ENCODE data around the gene MGA.

The MGA gene

DNA sequence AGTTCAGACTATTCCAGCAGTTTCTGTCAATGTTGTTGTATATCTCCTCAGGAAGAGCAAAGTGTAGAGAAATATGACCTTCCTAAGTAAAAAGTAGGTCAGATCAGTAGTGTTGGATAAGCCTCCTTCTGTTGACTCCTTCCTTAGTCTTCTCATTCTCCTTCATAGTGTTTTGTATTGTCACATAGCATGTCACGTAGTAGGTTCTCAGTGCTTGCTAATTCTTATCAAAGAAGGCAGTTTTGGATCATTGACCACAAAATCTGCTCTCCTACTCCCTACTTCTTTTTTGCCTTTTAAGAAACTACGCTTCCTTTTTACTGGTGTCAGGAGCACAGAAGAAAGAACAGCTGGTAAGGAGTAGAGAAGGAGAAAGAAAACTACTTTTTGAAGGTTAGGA is 1.0 kb upstream of the MGA start:
- DNase-seq (ENCODE audit: low spot score) = no peak

DNA sequence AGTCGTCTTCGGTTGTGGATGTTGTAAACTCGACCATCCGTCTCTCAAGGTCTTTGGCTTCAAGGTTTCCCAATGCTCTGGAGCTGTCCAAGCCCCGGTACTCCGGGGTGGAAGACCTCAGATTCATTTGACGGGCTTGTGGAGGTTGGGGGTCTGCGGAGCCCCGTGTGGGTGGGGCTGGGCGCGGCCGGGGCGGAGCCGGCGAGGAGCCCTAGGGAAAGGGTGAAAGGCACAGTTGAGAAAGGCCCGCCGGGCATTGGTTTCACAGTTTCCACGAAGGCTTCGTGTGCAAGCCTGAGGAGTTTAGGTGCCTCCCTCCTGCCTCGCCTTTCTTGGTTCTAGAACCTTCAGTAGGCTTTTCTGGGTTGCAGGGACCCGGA is 360 bp upstream of the MGA start:
- DNase-seq (ENCODE audit: low spot score) = no peak

DNA sequence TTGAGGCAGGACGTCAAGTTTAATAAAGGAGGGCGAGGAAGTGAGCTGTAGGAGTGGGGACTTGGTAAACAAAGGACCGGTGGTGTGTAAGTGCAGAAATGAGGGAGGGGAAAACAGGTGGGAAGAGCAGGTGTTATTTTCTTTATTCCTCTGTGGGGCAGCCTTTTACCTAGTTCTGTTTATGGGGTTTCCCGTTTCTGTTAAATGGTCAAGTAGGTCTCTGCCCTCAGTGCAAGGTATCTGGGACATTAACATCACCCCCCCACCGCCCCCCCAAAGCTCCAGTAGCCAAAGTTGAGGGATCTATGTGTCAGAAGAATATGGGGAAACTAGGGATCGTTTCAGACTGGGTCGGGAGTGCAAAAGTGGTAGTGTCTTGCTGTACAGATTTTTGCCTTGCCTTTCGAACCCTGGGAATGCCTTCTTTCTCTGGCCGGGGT is 893 bp downstream of the MGA start:
- no peak for DNase-seq (ENCODE audit: low spot score)

DNA sequence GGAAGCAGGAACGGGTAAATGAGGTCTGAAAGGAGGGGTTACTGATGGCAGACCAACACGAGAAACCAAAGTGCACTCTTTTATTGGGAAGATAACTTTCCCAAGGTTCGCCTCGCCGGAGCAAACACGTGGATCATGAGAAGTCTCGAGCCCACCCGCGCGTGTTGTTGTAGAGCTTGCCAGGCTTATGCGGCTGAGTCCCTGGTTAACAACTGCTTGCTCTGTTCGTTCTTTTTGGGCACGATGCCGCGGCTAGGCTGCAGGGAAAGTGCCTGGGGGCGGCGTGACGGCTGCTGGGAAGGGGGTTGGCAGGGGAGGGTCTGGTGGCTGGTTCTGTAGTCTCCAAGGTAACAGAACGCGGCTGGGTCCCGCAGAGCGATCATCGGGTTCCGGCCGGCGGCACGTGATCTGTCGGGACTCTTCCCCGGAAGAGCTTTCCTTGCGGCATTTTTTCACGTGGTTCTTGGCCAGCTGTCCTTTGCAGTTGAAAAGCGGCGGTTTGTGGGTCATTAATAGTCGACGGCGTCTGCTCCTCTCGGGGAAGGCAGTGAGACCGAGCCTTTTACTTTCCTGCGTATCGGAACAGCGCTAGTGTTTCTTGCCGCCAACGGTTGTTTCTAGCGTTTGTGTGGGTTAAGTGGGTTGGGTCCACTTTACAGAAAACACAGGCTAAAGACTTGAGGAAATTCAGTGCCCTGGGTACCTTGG is 1.5 kb downstream of the MGA start:
- DNase-seq (ENCODE audit: low spot score) = peak; percentile 64

DNA sequence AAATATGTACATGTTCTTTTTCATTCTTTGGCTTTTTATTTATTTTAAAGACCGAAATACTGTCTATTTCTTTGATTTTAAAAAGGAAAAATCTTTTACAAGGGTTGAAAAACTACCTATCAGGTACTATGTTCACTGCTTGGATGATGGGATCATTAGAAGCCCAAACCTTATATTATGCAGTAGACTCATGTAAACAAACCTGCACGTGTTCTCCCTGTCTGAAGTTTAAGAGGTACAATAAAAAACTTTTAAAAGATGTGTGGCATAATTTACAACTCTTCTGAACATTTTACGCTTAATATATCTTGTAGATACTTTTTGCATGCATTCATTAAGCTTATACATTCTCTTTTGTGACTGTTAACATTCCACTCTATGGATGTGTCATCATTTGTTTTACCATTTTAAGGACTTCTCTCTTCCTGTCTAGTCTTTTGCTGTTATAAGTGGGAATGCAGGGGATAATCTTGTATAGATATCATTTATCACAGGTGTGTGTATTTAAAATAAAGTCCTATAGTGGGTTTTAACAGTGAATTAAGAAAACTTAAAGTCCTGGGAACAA is 6.2 kb downstream of the MGA start:
- DNase-seq (ENCODE audit: low spot score) = no peak

DNA sequence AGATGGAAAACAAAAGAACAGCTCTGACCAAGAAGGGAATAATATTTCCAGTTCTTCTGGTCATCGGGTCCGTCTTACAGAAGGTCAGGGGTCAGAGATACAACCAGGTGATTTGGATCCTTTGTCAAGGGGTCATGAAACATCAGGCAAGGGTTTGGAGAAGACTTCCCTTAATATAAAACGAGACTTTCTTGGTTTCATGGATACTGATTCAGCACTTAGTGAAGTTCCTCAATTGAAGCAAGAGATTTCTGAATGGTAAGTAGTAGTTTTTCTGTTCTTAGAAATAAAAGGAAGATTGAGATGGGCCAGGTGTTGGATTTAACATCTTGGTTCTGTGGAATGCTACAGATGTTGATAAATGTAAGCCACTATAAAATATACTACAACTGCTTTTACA is 9.5 kb downstream of the MGA start:
- DNase-seq (ENCODE audit: low spot score) = no peak

DNA sequence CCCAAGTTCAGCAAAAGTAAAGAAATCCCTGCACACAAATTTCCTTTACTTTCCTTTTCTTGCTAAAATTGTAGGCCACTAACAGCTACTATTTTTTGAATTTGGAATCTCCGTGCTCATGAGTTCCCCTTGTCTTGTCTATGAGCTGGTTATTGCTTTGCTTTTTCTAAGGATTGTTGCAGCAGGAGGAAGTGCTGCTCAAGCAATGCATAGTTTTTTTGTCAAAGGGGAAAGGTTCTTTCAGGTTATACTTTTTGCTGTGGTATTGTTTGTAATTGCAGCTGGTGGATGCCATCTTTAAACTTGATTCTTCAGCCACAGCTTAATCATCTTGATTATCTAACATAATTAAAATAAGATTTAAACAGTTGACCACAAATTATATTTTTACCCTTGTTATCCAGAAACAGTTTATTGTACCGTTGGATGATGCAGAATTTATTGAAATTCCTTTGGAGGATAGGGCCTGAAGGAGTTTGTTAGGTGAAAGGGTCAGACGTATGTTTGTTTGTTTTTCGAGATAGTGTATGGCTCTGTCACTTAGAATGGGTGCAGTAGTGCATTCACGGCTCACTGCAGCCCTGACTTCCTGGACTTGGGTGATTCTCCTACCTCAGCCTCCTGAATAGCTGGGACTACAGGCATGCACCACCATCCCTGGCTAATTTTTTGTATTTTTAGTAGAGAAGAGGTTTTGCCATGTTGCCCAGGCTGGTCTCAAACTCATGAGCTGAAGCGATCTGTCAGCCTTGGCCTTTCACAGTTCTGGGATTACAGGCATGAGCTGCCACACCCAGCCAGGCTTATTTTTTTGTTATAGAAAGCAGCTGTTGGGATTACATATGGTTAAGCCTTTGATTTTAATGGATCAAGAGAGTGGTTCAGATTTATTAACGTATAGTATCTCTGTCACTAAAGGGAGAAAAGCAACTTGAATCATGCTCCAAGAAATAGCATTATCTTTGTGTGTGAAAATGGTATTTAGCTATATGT is 11.7 kb downstream of the MGA start:
- DNase-seq (ENCODE audit: low spot score) = no peak

DNA sequence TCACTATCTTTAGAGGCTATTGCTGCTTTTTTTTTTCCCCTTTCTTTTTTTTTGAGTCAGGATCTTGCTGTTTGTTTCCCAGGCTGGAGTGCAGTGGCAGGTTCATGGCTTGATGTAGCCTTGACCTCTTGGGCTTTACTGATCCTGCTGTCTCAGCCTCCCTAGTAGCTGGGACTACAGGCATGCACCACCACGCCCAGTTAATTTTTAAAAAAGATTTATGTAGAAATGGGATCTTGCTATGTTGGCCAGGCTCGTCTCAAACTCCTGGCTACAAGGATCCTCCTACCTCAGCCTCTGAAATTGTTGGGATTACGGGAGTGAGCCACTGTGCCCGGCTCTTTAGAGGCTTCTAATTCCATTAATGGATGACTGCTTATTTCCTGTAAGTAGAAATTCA is 15.1 kb downstream of the MGA start:
- no peak for DNase-seq (ENCODE audit: low spot score)

DNA sequence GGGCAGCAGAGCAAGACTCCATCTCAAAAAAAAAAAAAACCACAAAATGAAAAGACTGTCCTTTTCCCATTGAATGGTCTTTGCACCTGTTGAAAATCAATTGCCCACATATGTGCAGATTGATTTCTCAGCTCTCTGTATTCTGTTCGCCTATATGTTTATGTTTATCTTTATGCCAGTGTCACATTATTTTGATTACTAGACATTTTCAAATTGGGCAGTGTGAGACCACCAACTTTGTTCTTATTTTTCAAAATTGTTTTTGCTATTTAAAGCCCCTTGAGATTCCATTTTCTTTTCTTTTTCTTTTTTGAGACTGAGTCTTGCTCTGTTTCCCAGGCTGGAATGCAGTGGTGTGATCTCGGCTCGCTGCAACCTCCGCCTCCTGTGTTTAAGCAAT is 18.5 kb downstream of the MGA start:
- no peak for DNase-seq (ENCODE audit: low spot score)

DNA sequence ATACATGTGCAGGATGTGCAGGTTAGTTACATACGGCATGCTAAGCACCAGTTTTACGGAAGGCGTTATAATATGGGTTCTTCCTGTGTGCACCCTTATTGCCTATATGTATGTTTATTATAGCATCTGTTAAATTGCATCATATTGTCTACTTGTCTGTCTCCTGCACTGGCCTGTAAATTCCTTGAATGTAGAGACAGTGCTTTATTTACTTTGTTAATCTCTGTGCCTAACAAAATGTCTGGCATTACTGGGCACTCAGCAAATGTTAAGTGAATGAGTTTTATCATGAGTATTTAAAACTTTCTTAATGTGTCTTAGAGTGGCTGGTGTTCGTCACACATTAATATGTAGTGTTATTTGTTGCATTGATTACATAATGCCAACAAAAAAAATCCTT is 23.8 kb downstream of the MGA start:
- no peak for DNase-seq (ENCODE audit: low spot score)

DNA sequence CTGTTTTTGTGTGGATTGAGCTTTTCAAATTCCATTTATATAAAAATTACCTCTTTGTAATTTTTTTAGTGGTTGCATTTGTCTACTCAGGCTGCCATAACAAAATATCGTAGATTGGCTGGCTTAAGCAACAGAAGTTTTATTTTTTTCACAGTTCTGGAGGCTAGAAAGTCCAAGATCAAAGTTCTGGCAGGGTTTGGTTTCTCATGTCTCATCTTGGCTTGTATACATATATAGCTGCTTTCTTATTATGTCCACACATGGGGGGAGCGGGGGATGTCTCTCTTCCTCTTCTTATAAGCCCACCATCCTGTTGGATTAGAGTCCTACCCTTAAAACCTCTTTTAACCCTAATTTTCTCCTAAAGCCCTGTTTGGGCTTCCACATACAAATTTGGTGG is 28.5 kb downstream of the MGA start:
- DNase-seq (ENCODE audit: low spot score) = no peak

DNA sequence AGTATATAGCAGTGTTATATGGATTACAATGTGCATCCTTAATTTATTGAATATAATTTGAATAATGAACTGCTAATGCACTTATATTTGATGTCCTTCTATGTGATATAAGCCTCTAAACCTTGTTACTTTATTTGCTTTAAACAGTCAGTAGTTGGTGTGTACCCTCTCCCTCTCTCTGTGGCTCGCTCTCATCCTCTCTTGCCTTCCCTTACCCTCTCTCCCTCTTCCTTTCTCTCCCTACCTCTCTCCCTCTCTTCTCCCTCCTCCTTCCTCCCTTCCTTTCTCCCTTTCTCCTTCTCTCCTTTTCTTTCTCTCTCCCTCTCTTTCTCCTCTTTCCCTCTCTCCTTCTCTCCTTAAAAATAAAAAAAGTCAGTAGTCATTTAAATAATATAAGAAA is 28.9 kb downstream of the MGA start:
- DNase-seq (ENCODE audit: low spot score) = no peak

DNA sequence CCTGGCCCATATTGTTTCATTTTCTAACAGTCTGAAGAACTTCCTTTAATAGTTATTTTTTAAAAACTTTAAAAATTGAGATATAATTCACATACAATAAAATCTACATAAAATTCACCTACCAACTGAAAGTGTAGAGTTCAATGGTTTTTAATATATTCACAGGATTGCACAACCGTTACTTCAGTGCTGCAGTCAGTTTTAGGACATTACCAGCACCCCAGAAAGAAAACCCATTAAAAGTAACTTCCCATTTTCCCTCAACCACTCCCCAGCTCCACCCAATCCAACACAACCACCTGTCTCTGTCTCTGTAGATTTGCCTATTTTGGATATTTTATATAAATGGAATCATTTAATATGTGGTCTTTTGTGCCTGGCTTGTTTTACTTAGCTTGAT is 29.6 kb downstream of the MGA start:
- no peak for DNase-seq (ENCODE audit: low spot score)

DNA sequence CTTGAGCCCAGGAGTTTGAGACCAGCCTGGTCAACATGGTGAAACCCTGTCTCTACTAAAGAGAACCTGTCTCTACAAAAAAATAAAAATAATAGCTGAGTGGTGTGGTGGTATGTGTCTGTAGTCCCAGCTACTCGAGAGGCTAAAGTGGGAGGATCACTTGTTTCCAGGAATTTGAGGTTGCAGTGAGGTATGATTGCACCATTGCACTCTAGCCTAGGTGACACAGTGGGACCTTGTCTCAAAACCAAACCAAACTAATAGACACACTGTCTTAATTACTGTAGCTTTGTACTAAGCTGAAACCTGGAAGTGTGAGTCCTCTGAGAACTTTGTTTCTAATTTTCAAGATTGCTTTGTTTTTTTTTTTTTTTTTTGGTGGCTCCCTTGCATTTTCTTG is 30.4 kb downstream of the MGA start:
- no peak for DNase-seq (ENCODE audit: low spot score)

DNA sequence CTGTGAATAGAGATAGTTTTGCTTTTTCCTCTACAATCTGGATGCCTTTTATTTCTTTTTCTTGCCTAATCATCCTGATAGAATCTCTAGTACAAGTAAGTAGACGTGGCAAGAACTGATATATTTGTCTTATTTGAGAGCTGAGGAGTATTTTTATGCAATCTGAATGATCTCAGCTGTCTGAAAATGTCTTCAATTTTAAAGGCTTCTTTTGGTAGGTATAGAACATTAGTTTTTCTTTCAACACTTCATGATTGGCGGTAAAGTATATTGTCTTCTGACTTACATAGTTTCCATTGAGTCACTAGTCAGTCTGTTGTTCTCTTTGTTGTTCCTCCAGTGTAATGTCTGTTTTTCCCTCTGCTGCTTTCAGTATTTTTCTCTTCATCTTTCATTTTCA is 31.3 kb downstream of the MGA start:
- DNase-seq (ENCODE audit: low spot score) = no peak

DNA sequence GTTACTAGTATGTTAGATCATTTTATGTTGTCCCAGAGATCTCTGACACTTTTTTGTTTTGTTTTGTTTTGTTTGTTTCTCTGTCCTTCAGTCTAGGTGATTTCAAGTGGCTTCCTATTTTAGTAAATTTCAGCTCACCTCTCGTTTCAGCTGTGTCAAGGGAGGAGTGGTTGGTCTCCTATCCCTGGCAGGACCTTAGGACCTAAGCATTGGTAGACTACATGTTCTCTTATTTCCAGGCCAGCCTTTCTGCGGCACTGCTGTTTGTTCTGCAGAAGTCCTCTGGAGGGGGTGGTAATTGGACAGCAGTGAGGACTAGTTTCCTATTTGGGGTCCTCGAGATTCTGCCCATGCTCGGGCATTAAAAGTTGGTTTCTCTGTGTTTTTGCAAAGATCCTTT is 31.8 kb downstream of the MGA start:
- no peak for DNase-seq (ENCODE audit: low spot score)

DNA sequence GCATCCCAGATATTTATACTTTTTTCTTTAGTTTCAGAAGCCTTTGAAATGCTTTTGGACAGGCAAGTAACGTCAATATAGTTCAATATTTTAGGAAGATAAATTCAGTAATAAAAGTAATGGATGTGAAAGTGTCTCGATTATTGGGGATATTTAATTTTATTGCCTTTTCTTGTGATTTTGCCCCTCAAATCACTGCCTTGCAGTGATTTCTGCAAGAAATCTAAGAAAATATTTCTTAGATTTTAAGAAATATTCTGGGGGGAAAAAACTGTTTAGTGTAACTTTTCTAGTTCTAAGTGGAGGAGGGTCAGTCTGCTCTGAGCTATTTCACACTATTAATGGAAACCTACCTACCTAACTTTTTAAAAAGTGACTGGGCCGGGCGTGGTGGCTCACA is 33.6 kb downstream of the MGA start:
- DNase-seq (ENCODE audit: low spot score) = no peak

DNA sequence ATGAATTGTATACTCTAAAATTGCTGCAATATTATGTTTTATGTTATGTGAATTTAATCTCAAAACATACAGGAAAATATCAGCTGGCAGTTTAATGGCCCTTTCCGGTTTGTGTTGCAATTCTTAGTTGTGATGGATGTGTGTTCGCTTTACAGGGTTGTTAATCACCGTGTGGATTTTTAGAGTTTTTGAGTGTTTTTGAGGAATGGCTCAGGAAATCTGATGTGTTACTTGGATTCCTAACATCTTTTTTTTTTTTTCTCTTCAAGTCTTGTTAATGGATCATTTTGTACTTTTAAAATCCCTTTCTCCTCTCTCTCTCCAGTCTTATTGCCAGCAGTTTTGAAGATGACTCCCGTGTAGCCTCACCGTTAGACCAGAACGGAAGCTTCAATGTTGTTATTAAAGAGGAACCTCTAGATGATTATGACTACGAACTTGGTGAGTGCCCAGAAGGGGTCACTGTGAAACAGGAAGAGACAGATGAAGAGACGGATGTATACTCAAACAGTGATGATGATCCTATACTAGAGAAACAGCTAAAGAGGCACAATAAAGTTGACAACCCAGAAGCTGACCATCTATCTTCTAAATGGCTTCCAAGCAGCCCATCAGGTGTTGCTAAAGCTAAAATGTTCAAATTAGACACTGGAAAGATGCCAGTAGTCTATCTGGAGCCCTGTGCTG is 35.7 kb downstream of the MGA start:
- DNase-seq (ENCODE audit: low spot score) = peak; percentile 19

DNA sequence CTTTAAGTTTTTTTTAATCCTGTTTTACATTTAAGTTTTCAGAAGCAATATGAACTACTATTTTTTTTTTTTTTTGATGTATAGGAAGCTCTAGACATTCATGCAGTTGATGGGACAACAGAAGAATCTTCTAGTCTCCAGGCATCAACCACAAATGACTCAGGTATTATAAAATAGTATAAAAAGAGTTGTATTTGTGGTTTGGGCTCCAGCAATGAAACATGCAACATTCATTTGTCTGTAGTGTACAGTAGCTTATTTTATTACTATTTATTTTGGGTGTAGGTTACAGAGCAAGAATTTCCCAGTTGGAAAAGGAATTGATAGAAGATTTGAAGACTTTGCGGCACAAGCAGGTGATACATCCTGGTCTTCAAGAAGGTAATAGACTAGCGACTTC is 38.6 kb downstream of the MGA start:
- DNase-seq (ENCODE audit: low spot score) = peak; percentile 44

DNA sequence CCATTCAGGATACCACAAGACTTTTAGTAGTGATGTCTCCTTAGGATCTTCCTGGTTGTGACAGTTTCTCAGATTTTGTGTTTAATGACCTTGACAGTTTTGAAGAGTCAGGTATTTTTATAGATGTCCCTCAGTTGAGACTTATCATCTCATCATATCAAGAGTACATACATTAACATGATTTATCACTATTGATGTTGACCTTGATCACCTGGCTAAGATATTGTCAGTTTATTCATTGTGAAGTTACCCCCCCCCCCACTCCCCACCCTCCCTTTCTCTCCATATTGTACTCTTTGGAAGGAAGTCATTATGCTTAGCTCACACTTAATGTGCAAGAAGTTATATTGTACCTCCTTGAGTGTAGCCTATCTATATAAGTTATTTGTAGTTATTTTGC is 42.9 kb downstream of the MGA start:
- no peak for DNase-seq (ENCODE audit: low spot score)

DNA sequence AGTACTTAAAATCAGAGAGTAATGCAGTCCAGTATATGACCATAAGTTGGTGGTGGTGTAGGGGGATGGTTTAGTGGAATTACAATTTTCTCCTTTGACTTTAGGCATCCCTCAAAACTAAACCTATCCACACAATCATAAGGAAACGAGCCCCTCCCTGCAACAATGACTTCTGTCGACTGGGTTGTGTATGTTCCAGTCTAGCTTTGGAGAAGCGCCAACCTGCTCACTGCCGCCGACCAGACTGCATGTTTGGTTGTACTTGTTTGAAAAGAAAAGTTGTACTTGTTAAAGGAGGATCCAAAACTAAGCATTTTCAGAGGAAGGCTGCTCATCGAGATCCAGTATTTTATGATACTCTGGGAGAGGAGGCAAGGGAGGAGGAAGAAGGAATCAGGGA is 52.8 kb downstream of the MGA start:
- DNase-seq (ENCODE audit: low spot score) = no peak

DNA sequence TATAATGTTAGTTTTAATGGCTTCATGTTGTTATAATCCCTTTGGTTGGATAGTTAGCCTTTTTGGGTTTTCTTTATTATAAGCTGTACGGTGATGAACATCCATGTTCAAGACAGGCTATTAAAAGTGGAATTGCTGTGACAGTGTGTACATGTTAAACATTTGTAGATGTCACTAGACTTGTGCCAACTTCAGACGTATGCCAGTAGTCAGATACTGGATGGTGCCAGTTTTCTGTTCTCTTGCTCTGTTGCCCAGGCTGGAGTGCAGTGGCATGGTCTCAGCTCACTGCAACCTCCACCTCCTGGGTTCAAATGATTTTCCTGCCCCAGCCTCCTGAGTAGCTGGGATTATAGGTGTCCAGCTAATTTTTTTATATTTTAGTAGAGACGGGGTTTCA is 54.1 kb downstream of the MGA start:
- no peak for DNase-seq (ENCODE audit: low spot score)

DNA sequence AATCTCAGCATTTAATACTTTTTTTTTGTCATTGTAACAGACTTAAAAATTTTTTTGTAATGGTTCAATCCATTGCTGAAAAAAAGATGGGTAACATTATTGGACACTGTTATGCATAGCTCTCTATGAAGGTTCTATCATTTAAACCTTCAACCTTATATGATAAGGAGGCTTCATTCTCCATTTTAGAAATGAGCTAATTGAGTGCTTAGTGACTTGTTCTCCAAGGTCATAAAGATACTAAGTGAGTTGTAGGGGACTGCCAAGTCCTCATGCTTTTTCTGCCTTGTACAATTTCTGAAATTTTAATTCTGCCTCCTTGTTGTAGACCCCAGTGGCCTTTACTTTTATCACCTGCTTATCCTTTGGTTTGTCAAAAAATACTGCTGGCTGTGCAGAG is 56.7 kb downstream of the MGA start:
- no peak for DNase-seq (ENCODE audit: low spot score)
